Aorta (tissue), 5 donors: ENCODE data around the gene CHCHD5. TPM values are rescaled to one million over a fixed set of nuclear protein-coding genes. Genes with fewer than 3 reads are reported as not detected.

ENCODE experiments used
- ATAC-seq: fragments of 200-7000 bp; cut with Tn5 transposase; one replicate; pipeline ENCODE4 v1.9.1; 2022; ENCODE audit warnings: moderate library complexity; ENCODE audit not compliant: low FRiP score
- DNase-seq, 2 donors: peaks; one replicate each; pipeline ENCODE4 v3.0.0-alpha.2; 2020
- H3K27ac ChIP-seq, 2 donors: one replicate each; pipeline ENCODE4 v1.5.1; 2013; ENCODE audit warnings: low read length in 2 of 2, mild to moderate bottlenecking in 2 of 2, moderate library complexity in 2 of 2, control low read depth in 1 of 2, inconsistent platforms in 1 of 2, low read depth in 1 of 2
- H3K27me3 ChIP-seq, 2 donors: one replicate each; pipeline ENCODE4 v1.6.1; 2013; ENCODE audit warnings: control low read depth in 1 of 2, low read length in 1 of 2, mild to moderate bottlenecking in 1 of 2, moderate library complexity in 1 of 2; ENCODE audit not compliant: insufficient read depth in 2 of 2, control insufficient read depth in 1 of 2
- H3K36me3 ChIP-seq, 2 donors: one replicate each; pipeline ENCODE4 v1.6.1; 2013; ENCODE audit warnings: control low read depth in 1 of 2, low read length in 1 of 2, mild to moderate bottlenecking in 1 of 2; ENCODE audit not compliant: insufficient read depth in 2 of 2, control insufficient read depth in 1 of 2
- H3K4me1 ChIP-seq, 2 donors: one replicate each; pipeline ENCODE4 v1.6.1; 2013; ENCODE audit warnings: low read length in 2 of 2, control low read depth in 1 of 2, mild to moderate bottlenecking in 1 of 2, moderate library complexity in 1 of 2; ENCODE audit not compliant: insufficient read depth in 2 of 2, control insufficient read depth in 1 of 2
- H3K4me3 ChIP-seq, 2 donors: one replicate each; pipeline ENCODE4 v1.5.1; 2013; ENCODE audit warnings: low read length in 2 of 2, control low read depth in 1 of 2, mild to moderate bottlenecking in 1 of 2
- H3K9me3 ChIP-seq: one replicate; pipeline ENCODE4 v1.6.1; 2013; ENCODE audit warnings: mild to moderate bottlenecking, low read length; ENCODE audit not compliant: control insufficient read depth
- WGBS, 2 donors: extraction: QIAGEN DNeasy Blood & Tissue Kit; methylation state at CpG; one replicate each; pipeline ENCODE4 v1.1.7; 2013; 5-methylcytosine and 5-hydroxymethylcytosine counted together
- intact Hi-C, 2 donors: fragments of 100-400 bp; cut with DNase I; formaldehyde crosslinking; loops; one replicate each; pipeline versions ENCODE4 v1.14.2 to v1.15.0; 2022
- polyA plus RNA-seq, 2 donors: library from polyadenylated mRNA; stranded (reverse); fragments of 200-250 nt; gene quantifications; one replicate each; pipeline ENCODE4 v1.2.3, GENCODE V29; 2013
- total RNA-seq, 2 donors: library from RNA; stranded (reverse); fragmentation: NEBNext Ultra II Directional; extraction: Animal tissue kit (Norgen Biotek cat#: 25700); gene quantifications; one replicate each; pipeline ENCODE4 v1.2.1, GENCODE V29; 2021
- donor health status: healthy with polysubstance abuse.
- donor health status: Bipolar disorder and iron deficiency.
- donor health status: DM: no; HTN: no; CAD: no.
- donor health status: DM: no; HTN: no; CAD: no.
- donor health status: DM: yes; HTN: yes; CAD: no.

CHCHD5 gene
- total and polyA plus RNA-seq, 4 donors: 19.0 to 32.0 (median 23.4) TPM

GRCh38 chr2:112597537-112598322 lies 13.3 kb downstream of the CHCHD5 start:
- H3K4me1 ChIP-seq: no peaks in the 10 kb centered on the region

GRCh38 chr2:112600634-112601033 lies 16.2 kb downstream of the CHCHD5 start:
- no peaks in the 10 kb centered on the region for H3K9me3 ChIP-seq
- H3K4me1 ChIP-seq: no peaks in the 10 kb centered on the region
- ATAC-seq: no peak
- no peak overlapping the region for H3K4me3 ChIP-seq
- DNase-seq: no peak
- 69 to 74% methylated on average over 3 of the region's 3 CpGs for WGBS, 2 donors
- H3K36me3 ChIP-seq: no peaks in the 10 kb centered on the region
- no peak overlapping the region for H3K27ac ChIP-seq
- intact Hi-C loops: loop anchor here (1.0 to 5.0 kb wide), 3 partner anchors 92 to 126 kb away; no protein-coding TSS in a partner anchor
- H3K27me3 ChIP-seq: no peaks in the 10 kb centered on the region

More at GRCh38 chr2:112597537-112598322, 13.3 kb downstream of the CHCHD5 start:
- no peaks in the 10 kb centered on the region for H3K27me3 ChIP-seq
- H3K36me3 ChIP-seq: no peaks in the 10 kb centered on the region
- intact Hi-C loops: no loop called here
- WGBS, 2 donors: 95 to 97% methylated on average over 10 of the region's 10 CpGs
- H3K9me3 ChIP-seq: no peaks in the 10 kb centered on the region
- no peak for ATAC-seq
- H3K4me3 ChIP-seq: no peak overlapping the region
- no peak for DNase-seq
- no peak overlapping the region for H3K27ac ChIP-seq

DNA sequence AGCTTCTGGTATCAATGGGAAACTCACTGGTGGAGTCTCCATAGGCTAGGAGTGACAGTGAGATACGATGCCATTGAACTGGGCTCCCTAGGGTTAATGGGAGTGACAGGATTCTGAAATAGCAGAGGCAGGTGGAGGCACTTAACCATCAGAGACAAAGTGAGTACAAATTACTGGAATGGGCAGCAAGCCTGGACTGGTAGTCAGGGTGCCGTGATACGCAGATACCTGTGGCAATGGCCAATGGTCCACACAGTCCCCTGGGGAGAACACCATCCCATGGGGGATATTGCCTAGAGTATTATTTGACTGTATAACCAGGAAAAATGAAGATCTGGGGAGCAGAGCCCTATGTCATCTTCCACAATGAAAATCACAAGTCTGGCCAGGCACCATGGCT lies 17.3 kb downstream of the CHCHD5 start:
- no peak for DNase-seq

GRCh38 chr2:112602917-112603316 lies 18.5 kb downstream of the CHCHD5 start:
- Histone ChIP-seq H3K36me3 (no peaks in the 10 kb centered on the region), H3K9me3 (no peaks in the 10 kb centered on the region), H3K27me3 (no peaks in the 10 kb centered on the region), H3K4me3 (no peak overlapping the region), H3K27ac (no peak overlapping the region), H3K4me1 (no peaks in the 10 kb centered on the region)
- no peak for DNase-seq
- intact Hi-C loops: loop anchor here in 1 of 2 donors (5.0 kb wide), 1 partner anchor 89 kb away; no protein-coding TSS in a partner anchor
- ATAC-seq: no peak
- WGBS, 2 donors: 92% methylated on average over 3 of the region's 3 CpGs

More for the DNA sequence above, 17.3 kb downstream of the CHCHD5 start:
- H3K27me3 ChIP-seq: no peaks in the 10 kb centered on the region
- H3K4me1 ChIP-seq: no peaks in the 10 kb centered on the region
- no peak overlapping the region for H3K27ac ChIP-seq
- no peak overlapping the region for H3K4me3 ChIP-seq
- H3K36me3 ChIP-seq: no peaks in the 10 kb centered on the region
- ATAC-seq: no peak
- intact Hi-C loops: loop anchor here (2.0 to 5.0 kb wide), 2 partner anchors 91 to 125 kb away; no protein-coding TSS in a partner anchor
- no peaks in the 10 kb centered on the region for H3K9me3 ChIP-seq
- WGBS, 2 donors: 93 to 94% methylated on average over 3 of the region's 3 CpGs

- Histone ChIP-seq H3K36me3 (no peaks in the 10 kb centered on the region), H3K4me1 (no peaks in the 10 kb centered on the region), H3K4me3 (no peak overlapping the region), H3K9me3 (no peaks in the 10 kb centered on the region), H3K27me3 (no peaks in the 10 kb centered on the region), H3K27ac (no peak overlapping the region)
- ATAC-seq (no peak), DNase-seq (no peak)
- intact Hi-C loops: loop anchor here in 1 of 2 donors (5.0 kb wide), 1 partner anchor 89 kb away; no protein-coding TSS in a partner anchor
- WGBS, 2 donors: 83 to 86% methylated on average over 2 of the region's 2 CpGs
These were observed 19.3 kb downstream of the CHCHD5 start for GRCh38 chr2:112603731-112604130.

GRCh38 chr2:112604952-112605351 lies 20.5 kb downstream of the CHCHD5 start:
- Histone ChIP-seq H3K27ac (no peak overlapping the region), H3K9me3 (no peaks in the 10 kb centered on the region), H3K36me3 (no peaks in the 10 kb centered on the region), H3K27me3 (no peaks in the 10 kb centered on the region), H3K4me1 (no peaks in the 10 kb centered on the region), H3K4me3 (no peak overlapping the region)
- intact Hi-C loops: loop anchor here in 1 of 2 donors (5.0 kb wide), 1 partner anchor 87 kb away; no protein-coding TSS in a partner anchor
- ATAC-seq (no peak), DNase-seq (no peak)
- 74 to 84% methylated on average over 4 of the region's 4 CpGs for WGBS, 2 donors

GRCh38 chr2:112605926-112606325 lies 21.5 kb downstream of the CHCHD5 start:
- intact Hi-C loops: no loop called here

GRCh38 chr2:112606547-112606946 lies 22.1 kb downstream of the CHCHD5 start:
- DNase-seq: no peak
- no peak for ATAC-seq
- intact Hi-C loops: no loop called here

More at GRCh38 chr2:112605926-112606325, 21.5 kb downstream of the CHCHD5 start:
- DNase-seq (no peak), ATAC-seq (no peak)
- WGBS, 2 donors: 77 to 81% methylated on average over 5 of the region's 5 CpGs
- Histone ChIP-seq H3K4me3 (no peak overlapping the region), H3K27me3 (no peaks in the 10 kb centered on the region), H3K36me3 (no peaks in the 10 kb centered on the region), H3K27ac (no peak overlapping the region), H3K9me3 (no peaks in the 10 kb centered on the region), H3K4me1 (no peaks in the 10 kb centered on the region)

More at GRCh38 chr2:112606547-112606946, 22.1 kb downstream of the CHCHD5 start:
- Histone ChIP-seq H3K27me3 (no peaks in the 10 kb centered on the region), H3K9me3 (no peaks in the 10 kb centered on the region), H3K27ac (no peak overlapping the region), H3K4me1 (no peaks in the 10 kb centered on the region), H3K4me3 (no peak overlapping the region), H3K36me3 (no peaks in the 10 kb centered on the region)
- 70 to 71% methylated on average over 4 of the region's 4 CpGs for WGBS, 2 donors
